Measurements from ENCODE around the gene MAEA.
A peak's percentile ranks its signal among the peaks of the same experiment; 100 is the strongest.

MAEA gene

GRCh38 chr4:1354983-1355275 is 65.2 kb downstream of the MAEA start:
- H3K4me3 ChIP-seq (replicated peaks in 1 of 2; ENCODE audit: low read depth in 2 of 2, low read length in 2 of 2) = no peak overlapping the region
- DNase-seq (ENCODE audit: low read depth in 2 of 2) = no peak
- TF ChIP-seq CTCF (IDR thresholded peaks at IDR 0.05; ENCODE audit: low read depth, low read length) = no peak

- no peak overlapping the region for H3K4me3 ChIP-seq (replicated peaks in 1 of 2; ENCODE audit: low read depth in 2 of 2, low read length in 2 of 2)
- TF ChIP-seq CTCF (IDR thresholded peaks at IDR 0.05; ENCODE audit: low read depth, low read length) = no peak
- no peak for DNase-seq (ENCODE audit: low read depth in 2 of 2)
Observed at GRCh38 chr4:1355378-1355777, 65.7 kb downstream of the MAEA start.

GRCh38 chr4:1356181-1356998 is 66.7 kb downstream of the MAEA start:
- H3K4me3 ChIP-seq (replicated peaks in 1 of 2; ENCODE audit: low read depth in 2 of 2, low read length in 2 of 2) = no peak overlapping the region
- DNase-seq (ENCODE audit: low read depth in 2 of 2) = peak; percentile 64 to 65

GRCh38 chr4:1357356-1358248 is 67.9 kb downstream of the MAEA start:
- H3K4me3 ChIP-seq (replicated peaks in 1 of 2; ENCODE audit: low read depth in 2 of 2, low read length in 2 of 2) = no peak overlapping the region
- DNase-seq (ENCODE audit: low read depth in 2 of 2) = no peak
- no peak for TF ChIP-seq CTCF (IDR thresholded peaks at IDR 0.05; ENCODE audit: low read depth, low read length)

More at GRCh38 chr4:1356181-1356998, 66.7 kb downstream of the MAEA start:
- TF ChIP-seq CTCF (IDR thresholded peaks at IDR 0.05; ENCODE audit: low read depth, low read length) = peak; percentile 91

GRCh38 chr4:1358421-1359143 is 68.9 kb downstream of the MAEA start:
- H3K4me3 ChIP-seq (replicated peaks in 1 of 2; ENCODE audit: low read depth in 2 of 2, low read length in 2 of 2) = no peak overlapping the region
- no peak for TF ChIP-seq CTCF (IDR thresholded peaks at IDR 0.05; ENCODE audit: low read depth, low read length)
- no peak for DNase-seq (ENCODE audit: low read depth in 2 of 2)

GRCh38 chr4:1359144-1359501 is 69.4 kb downstream of the MAEA start:
- no peak for TF ChIP-seq CTCF (IDR thresholded peaks at IDR 0.05; ENCODE audit: low read depth, low read length)
- no peak for DNase-seq (ENCODE audit: low read depth in 2 of 2)
- no peak overlapping the region for H3K4me3 ChIP-seq (replicated peaks in 1 of 2; ENCODE audit: low read depth in 2 of 2, low read length in 2 of 2)

All from cardiac fibroblast (primary cell).